CD4-positive, alpha-beta T cell treated with Interleukin-15 for 1 hour (primary cell): ENCODE data around the gene SCAPER.
A peak's percentile ranks its signal among the peaks of the same experiment; 100 is the strongest.

Experiments
- DNase-seq: peaks from one replicate; pipeline ENCODE4 v3.0.0-alpha.2; 2020

SCAPER gene

GRCh38 chr15:76347482-76348055 lies 557.6 kb downstream of the SCAPER start:
- DNase-seq, result no peak

GRCh38 chr15:76346669-76347481 lies 558.3 kb downstream of the SCAPER start:
- DNase-seq, result no peak

GRCh38 chr15:76345880-76346668 lies 559.1 kb downstream of the SCAPER start:
- DNase-seq, result no peak

GRCh38 chr15:76345583-76345879 lies 559.6 kb downstream of the SCAPER start:
- no peak for DNase-seq

GRCh38 chr15:76344893-76345582 lies 560.1 kb downstream of the SCAPER start:
- no peak for DNase-seq

DNA sequence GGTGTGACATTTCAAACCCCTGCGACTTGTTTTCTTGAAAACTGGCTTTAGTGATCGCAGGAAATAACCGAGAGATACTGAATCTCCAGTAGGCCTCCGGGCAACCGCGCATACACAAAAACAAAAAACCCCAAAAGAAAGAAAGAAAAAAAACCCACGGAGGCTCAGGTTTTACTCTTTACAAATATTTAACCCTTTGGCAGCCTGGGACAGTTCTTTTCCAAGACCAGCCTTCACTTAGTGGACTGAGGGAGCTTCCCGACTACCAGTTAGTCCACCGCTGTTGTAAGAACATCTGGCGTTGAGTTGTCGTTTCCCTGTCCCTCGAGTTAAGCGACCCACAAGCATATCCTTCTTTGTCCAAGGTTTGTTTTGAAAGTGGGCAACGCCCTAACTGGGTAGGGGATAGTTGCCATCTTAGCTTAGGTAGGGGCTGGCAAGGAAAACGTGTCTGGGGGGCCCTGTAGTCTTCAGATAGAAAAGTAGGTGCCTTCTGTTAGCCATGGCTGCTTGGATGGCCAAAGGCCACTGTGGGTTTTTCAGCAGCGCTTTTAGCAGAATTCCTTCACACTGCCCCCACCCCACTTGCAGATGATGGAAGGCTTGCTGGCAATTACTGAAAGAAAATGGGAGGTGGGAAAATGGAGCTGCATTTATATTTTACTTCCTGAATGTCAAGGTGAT lies 561.7 kb downstream of the SCAPER start:
- no peak for DNase-seq

- DNase-seq, result no peak
Observed at GRCh38 chr15:76342382-76343201, 562.5 kb downstream of the SCAPER start.

GRCh38 chr15:76342058-76342381 lies 563.1 kb downstream of the SCAPER start:
- DNase-seq, result no peak

- DNase-seq, result no peak
Observed at GRCh38 chr15:76341366-76342057, 563.6 kb downstream of the SCAPER start.

- peak; percentile 54 for DNase-seq
Observed at GRCh38 chr15:76340803-76341365, 564.3 kb downstream of the SCAPER start.

GRCh38 chr15:76340198-76340802 lies 564.8 kb downstream of the SCAPER start:
- no peak for DNase-seq

- DNase-seq, result no peak
Observed at GRCh38 chr15:76339305-76340197, 565.6 kb downstream of the SCAPER start.

- no peak for DNase-seq
Observed at GRCh38 chr15:76338486-76339304, 566.4 kb downstream of the SCAPER start.

GRCh38 chr15:76337696-76338485 lies 567.2 kb downstream of the SCAPER start:
- DNase-seq, result no peak

- DNase-seq, result no peak
Observed at GRCh38 chr15:76337059-76337695, 568.0 kb downstream of the SCAPER start.

DNA sequence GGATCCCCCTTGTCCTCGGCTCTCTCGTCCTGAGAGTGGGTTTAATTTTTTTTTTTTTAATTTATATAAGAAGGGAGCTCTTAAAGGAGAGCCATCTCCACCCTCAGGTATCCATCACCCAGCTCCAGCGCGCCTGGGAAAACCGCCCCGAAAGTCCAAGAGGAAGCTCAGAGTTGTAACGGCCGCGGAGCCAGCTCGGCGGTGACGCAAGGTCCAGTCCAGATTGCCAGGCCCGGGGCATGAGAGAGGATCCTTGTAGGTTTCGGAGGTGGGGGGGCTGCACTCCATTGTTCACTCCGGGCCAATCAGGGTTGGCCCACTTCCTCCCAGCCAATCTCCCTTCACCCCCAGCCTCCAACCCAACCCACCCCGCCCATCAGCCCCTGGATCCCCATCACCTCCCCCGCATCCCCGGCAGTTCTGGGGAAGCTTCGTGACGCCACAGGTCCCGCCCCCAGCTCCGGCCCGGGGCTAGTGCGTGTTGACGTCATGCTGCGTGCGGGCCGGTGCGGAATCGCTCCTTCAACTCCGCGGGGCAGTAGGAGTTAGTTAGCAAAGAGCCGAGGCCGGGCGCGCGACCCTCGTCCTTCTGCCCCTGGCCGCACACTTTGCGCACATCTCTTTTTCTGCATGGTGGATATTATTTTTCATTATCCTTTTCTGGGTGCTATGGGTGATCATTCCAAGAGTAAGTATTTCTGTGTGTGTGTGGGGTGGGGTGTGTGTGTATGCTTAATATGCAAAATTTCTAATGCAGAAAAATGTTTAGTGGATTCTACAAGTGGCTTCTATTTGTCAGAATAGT lies 568.7 kb downstream of the SCAPER start, which contains the start of gene ISL2:
Gene ISL2, plus strand, starts transcription at position 520 of the 805 bp plus-strand sequence. Its CDS starts 111 bp downstream, at position 631.
- peak; percentile 83 for DNase-seq
